Aorta (tissue), 5 donors: ENCODE results near the gene B3GNT5. TPM values are rescaled to one million over a fixed set of nuclear protein-coding genes. Genes with fewer than 3 reads are reported as not detected.

Source experiments
- ATAC-seq: fragments of 200-7000 bp; cut with Tn5 transposase; one replicate; pipeline ENCODE4 v1.9.1; 2022; ENCODE audit warnings: moderate library complexity; ENCODE audit not compliant: low FRiP score
- DNase-seq, 2 donors: peaks; one replicate each; pipeline ENCODE4 v3.0.0-alpha.2; 2020
- H3K27ac ChIP-seq, 2 donors: one replicate each; pipeline ENCODE4 v1.5.1; 2013; ENCODE audit warnings: low read length in 2 of 2, mild to moderate bottlenecking in 2 of 2, moderate library complexity in 2 of 2, control low read depth in 1 of 2, inconsistent platforms in 1 of 2, low read depth in 1 of 2
- H3K27me3 ChIP-seq, 2 donors: one replicate each; pipeline ENCODE4 v1.6.1; 2013; ENCODE audit warnings: control low read depth in 1 of 2, low read length in 1 of 2, mild to moderate bottlenecking in 1 of 2, moderate library complexity in 1 of 2; ENCODE audit not compliant: insufficient read depth in 2 of 2, control insufficient read depth in 1 of 2
- H3K36me3 ChIP-seq, 2 donors: one replicate each; pipeline ENCODE4 v1.6.1; 2013; ENCODE audit warnings: control low read depth in 1 of 2, low read length in 1 of 2, mild to moderate bottlenecking in 1 of 2; ENCODE audit not compliant: insufficient read depth in 2 of 2, control insufficient read depth in 1 of 2
- H3K4me1 ChIP-seq, 2 donors: one replicate each; pipeline ENCODE4 v1.6.1; 2013; ENCODE audit warnings: low read length in 2 of 2, control low read depth in 1 of 2, mild to moderate bottlenecking in 1 of 2, moderate library complexity in 1 of 2; ENCODE audit not compliant: insufficient read depth in 2 of 2, control insufficient read depth in 1 of 2
- H3K4me3 ChIP-seq, 2 donors: one replicate each; pipeline ENCODE4 v1.5.1; 2013; ENCODE audit warnings: low read length in 2 of 2, control low read depth in 1 of 2, mild to moderate bottlenecking in 1 of 2
- H3K9me3 ChIP-seq: one replicate; pipeline ENCODE4 v1.6.1; 2013; ENCODE audit warnings: mild to moderate bottlenecking, low read length; ENCODE audit not compliant: control insufficient read depth
- WGBS, 2 donors: extraction: QIAGEN DNeasy Blood & Tissue Kit; methylation state at CpG; one replicate each; pipeline ENCODE4 v1.1.7; 2013; 5-methylcytosine and 5-hydroxymethylcytosine counted together
- intact Hi-C, 2 donors: fragments of 100-400 bp; cut with DNase I; formaldehyde crosslinking; loops; one replicate each; pipeline versions ENCODE4 v1.14.2 to v1.15.0; 2022
- polyA plus RNA-seq, 2 donors: library from polyadenylated mRNA; stranded (reverse); fragments of 200-250 nt; gene quantifications; one replicate each; pipeline ENCODE4 v1.2.3, GENCODE V29; 2013
- total RNA-seq, 2 donors: library from RNA; stranded (reverse); fragmentation: NEBNext Ultra II Directional; extraction: Animal tissue kit (Norgen Biotek cat#: 25700); gene quantifications; one replicate each; pipeline ENCODE4 v1.2.1, GENCODE V29; 2021
- donor health status: healthy with polysubstance abuse.
- donor health status: Bipolar disorder and iron deficiency.
- donor health status: DM: no; HTN: no; CAD: no.
- donor health status: DM: no; HTN: no; CAD: no.
- donor health status: DM: yes; HTN: yes; CAD: no.

B3GNT5 gene
- total and polyA plus RNA-seq, 4 donors = 1.6 to 12.5 (median 9.6) TPM

- Histone ChIP-seq H3K36me3 (no peaks in the 10 kb centered on the region), H3K4me3 (no peak overlapping the region), H3K27me3 (no peaks in the 10 kb centered on the region), H3K9me3 (no peaks in the 10 kb centered on the region), H3K27ac (no peak overlapping the region), H3K4me1 (peaks cover 0 to 3% of the 10 kb centered on the region in 2 donors)
- 83 to 85% methylated on average over 5 of the region's 5 CpGs for WGBS, 2 donors
- no peak for ATAC-seq
- intact Hi-C loops = no loop called here
- DNase-seq = no peak
These were observed 56.2 kb downstream of the B3GNT5 start for GRCh38 chr3:183309276-183309675.

GRCh38 chr3:183310936-183311335 is 57.9 kb downstream of the B3GNT5 start:
- Histone ChIP-seq H3K27me3 (no peaks in the 10 kb centered on the region), H3K9me3 (no peaks in the 10 kb centered on the region), H3K27ac (no peak overlapping the region), H3K36me3 (no peaks in the 10 kb centered on the region), H3K4me3 (no peak overlapping the region), H3K4me1 (peaks cover 0 to 3% of the 10 kb centered on the region in 2 donors)
- WGBS, 2 donors = 94 to 98% methylated on average over 3 of the region's 3 CpGs
- DNase-seq (no peak), ATAC-seq (no peak)
- intact Hi-C loops = no loop called here

- no peaks in the 10 kb centered on the region for H3K4me1 ChIP-seq
- H3K27ac ChIP-seq = no peak overlapping the region
- intact Hi-C loops = no loop called here
- 92 to 98% methylated on average over 2 of the region's 2 CpGs for WGBS, 2 donors
- no peak for DNase-seq
- no peaks in the 10 kb centered on the region for H3K36me3 ChIP-seq
- no peak for ATAC-seq
- H3K9me3 ChIP-seq = no peaks in the 10 kb centered on the region
- H3K27me3 ChIP-seq = no peaks in the 10 kb centered on the region
- no peak overlapping the region for H3K4me3 ChIP-seq
These were observed 59.4 kb downstream of the B3GNT5 start for GRCh38 chr3:183312433-183312832.

GRCh38 chr3:183313351-183313750 is 60.3 kb downstream of the B3GNT5 start:
- Histone ChIP-seq H3K4me1 (no peaks in the 10 kb centered on the region), H3K4me3 (no peak overlapping the region), H3K9me3 (no peaks in the 10 kb centered on the region), H3K36me3 (no peaks in the 10 kb centered on the region), H3K27me3 (no peaks in the 10 kb centered on the region), H3K27ac (no peak overlapping the region)
- intact Hi-C loops = no loop called here
- WGBS, 2 donors = 79 to 80% methylated on average over 4 of the region's 4 CpGs
- ATAC-seq = no peak
- no peak for DNase-seq

- Histone ChIP-seq H3K4me1 (no peaks in the 10 kb centered on the region), H3K27ac (no peak overlapping the region), H3K27me3 (no peaks in the 10 kb centered on the region), H3K9me3 (no peaks in the 10 kb centered on the region), H3K36me3 (no peaks in the 10 kb centered on the region), H3K4me3 (no peak overlapping the region)
- WGBS, 2 donors = 81 to 82% methylated on average over 7 of the region's 7 CpGs
- intact Hi-C loops = no loop called here
- no peak for DNase-seq
- no peak for ATAC-seq
These were observed 60.7 kb downstream of the B3GNT5 start for GRCh38 chr3:183313764-183314163.

- WGBS, 2 donors = 94 to 95% methylated on average over 8 of the region's 8 CpGs
These were observed 62.7 kb downstream of the B3GNT5 start for GRCh38 chr3:183315739-183316138.

GRCh38 chr3:183317271-183317670 is 64.2 kb downstream of the B3GNT5 start:
- Histone ChIP-seq H3K27me3 (no peaks in the 10 kb centered on the region), H3K4me3 (no peak overlapping the region), H3K4me1 (no peaks in the 10 kb centered on the region), H3K9me3 (no peaks in the 10 kb centered on the region), H3K36me3 (no peaks in the 10 kb centered on the region), H3K27ac (no peak overlapping the region)
- intact Hi-C loops = no loop called here
- DNase-seq = no peak
- ATAC-seq = no peak
- WGBS, 2 donors = 91 to 92% methylated on average over 8 of the region's 8 CpGs

More at GRCh38 chr3:183315739-183316138, 62.7 kb downstream of the B3GNT5 start:
- no peaks in the 10 kb centered on the region for H3K4me1 ChIP-seq
- no peak overlapping the region for H3K4me3 ChIP-seq
- no peaks in the 10 kb centered on the region for H3K9me3 ChIP-seq
- ATAC-seq = no peak
- intact Hi-C loops = no loop called here
- H3K27me3 ChIP-seq = no peaks in the 10 kb centered on the region
- no peaks in the 10 kb centered on the region for H3K36me3 ChIP-seq
- no peak overlapping the region for H3K27ac ChIP-seq
- DNase-seq = no peak

- WGBS, 2 donors = 81 to 88% methylated on average over 10 of the region's 10 CpGs
- Histone ChIP-seq H3K4me3 (no peak overlapping the region), H3K27ac (no peak overlapping the region), H3K9me3 (no peaks in the 10 kb centered on the region), H3K36me3 (no peaks in the 10 kb centered on the region), H3K4me1 (no peaks in the 10 kb centered on the region), H3K27me3 (no peaks in the 10 kb centered on the region)
- DNase-seq (no peak), ATAC-seq (no peak)
- intact Hi-C loops = no loop called here
These were observed 65.1 kb downstream of the B3GNT5 start for GRCh38 chr3:183317886-183318865.

GRCh38 chr3:183318877-183319276 is 65.8 kb downstream of the B3GNT5 start:
- H3K9me3 ChIP-seq = no peaks in the 10 kb centered on the region
- DNase-seq (no peak), ATAC-seq (no peak)
- no peak overlapping the region for H3K27ac ChIP-seq
- WGBS, 2 donors = 90 to 91% methylated on average over 5 of the region's 5 CpGs
- intact Hi-C loops = no loop called here
- H3K36me3 ChIP-seq = no peaks in the 10 kb centered on the region
- no peak overlapping the region for H3K4me3 ChIP-seq
- no peaks in the 10 kb centered on the region for H3K27me3 ChIP-seq
- no peaks in the 10 kb centered on the region for H3K4me1 ChIP-seq
